K562 (cell line): ENCODE results near the gene VAMP4. TPM values are rescaled to one million over a fixed set of nuclear protein-coding genes. Genes with fewer than 3 reads are reported as not detected.
A peak's percentile ranks its signal among the peaks of the same experiment; 100 is the strongest.

Experiments
- ATAC-seq: fragments of 200-7000 bp; cut with Tn5 transposase; 3 replicates; pipeline ENCODE4 v1.9.1; 2020; ENCODE audit warnings: moderate library complexity
- BruUV-seq: library from RNA; stranded (reverse); fragments of 400-500 nt; replicated peaks from 2 replicates; lab custom pipeline; 2021; lab: Mats Ljungman, UMichigan
- CTCF ChIA-PET: fragments of 300-600 bp; formaldehyde crosslinking; extraction: SDS; loops from one replicate; lab custom pipeline; 2021; ENCODE audit warnings: low intra/inter-chr PET ratio; lab: Yijun Ruan, JAX
- POLR2A ChIA-PET: fragments of 300-600, 350-650 bp; sonication (Branson Sonifier 250); formaldehyde crosslinking; extraction: SDS; loops from one replicate; lab custom pipeline; 2021; ENCODE audit warnings: antibody characterized with exemption, inconsistent platforms; lab: Yijun Ruan, JAX
- DNase-seq, 4 experiments: peaks; one replicate each; pipeline versions ENCODE4 v3.0.0 to v3.0.0-alpha.2; 2011 to 2018; ENCODE audit warnings: low spot score in 3 of 4, mixed read lengths in 3 of 4; ENCODE audit errors: extremely low read depth in 1 of 4
- FAIRE-seq: peaks from 2 replicates; lab custom pipeline; 2011; peaks lifted over from hg19 to GRCh38; lab: Jason Lieb, UNC
- H2AFZ ChIP-seq: 2 replicates; pipeline ENCODE4 v1.6.0; 2011; ENCODE audit warnings: low read depth, low read length, control low read depth, inconsistent platforms
- H3K27ac ChIP-seq: fragments of 200-600 bp; 3 replicates; pipeline ENCODE4 v1.8.0; 2011; ENCODE audit warnings: low read depth, mild to moderate bottlenecking, control low read depth, inconsistent platforms, low read length, moderate library complexity, mixed read lengths; ENCODE audit errors: extremely low read depth
- H3K27me3 ChIP-seq, 2 experiments: fragments of 300-600 bp in 1 of 2; 2 replicates in 1 of 2; 3 replicates in 1 of 2; pipeline versions ENCODE4 v1.6.0 to v1.8.0; 2011; ENCODE audit warnings: inconsistent platforms in 2 of 2, low read length in 2 of 2, mild to moderate bottlenecking in 1 of 2, mixed read lengths in 1 of 2, moderate library complexity in 1 of 2; ENCODE audit not compliant: control insufficient read depth in 2 of 2, insufficient read depth in 2 of 2
- H3K36me3 ChIP-seq: fragments of 300-600 bp; 3 replicates; pipeline ENCODE4 v1.8.0; 2011; ENCODE audit warnings: mild to moderate bottlenecking, low read length, inconsistent platforms; ENCODE audit not compliant: control insufficient read depth, insufficient read depth
- H3K4me1 ChIP-seq, 2 experiments: fragments of 200-600 bp in 1 of 2; replicated peaks in 1 of 2; 2 replicates in 1 of 2; 3 replicates in 1 of 2; pipeline versions ENCODE4 v1.5.1 to v1.8.0; 2011; ENCODE audit warnings: inconsistent platforms in 2 of 2, low read length in 2 of 2, mild to moderate bottlenecking in 1 of 2, mixed read lengths in 1 of 2, moderate library complexity in 1 of 2; ENCODE audit not compliant: control insufficient read depth in 2 of 2, insufficient read depth in 2 of 2
- H3K4me2 ChIP-seq: 2 replicates; pipeline ENCODE4 v1.6.1; 2011; ENCODE audit warnings: low read length, control low read depth, inconsistent platforms, mixed read lengths; ENCODE audit not compliant: insufficient read depth
- H3K4me3 ChIP-seq: fragments of 200-600 bp; sonication (generic), shearing (Covaris generic); 2 replicates; pipeline ENCODE4 v1.5.1; 2016; ENCODE audit warnings: control low read depth, inconsistent platforms
- H3K79me2 ChIP-seq: fragments of 200-600 bp; 3 replicates; pipeline ENCODE4 v1.8.0; 2011; ENCODE audit warnings: low read length, inconsistent platforms; ENCODE audit not compliant: control insufficient read depth, insufficient read depth
- H3K9ac ChIP-seq, 2 experiments: 2 replicates each; pipeline versions ENCODE4 v1.6.0 to v1.6.1; 2011; ENCODE audit warnings: low read depth in 2 of 2, low read length in 2 of 2, control low read depth in 1 of 2, inconsistent platforms in 1 of 2, mild to moderate bottlenecking in 1 of 2, mixed read lengths in 1 of 2; ENCODE audit not compliant: insufficient read depth in 1 of 2
- H3K9me1 ChIP-seq: one replicate; pipeline ENCODE4 v1.6.0; 2011; ENCODE audit warnings: inconsistent platforms, mild to moderate bottlenecking, low read length, moderate library complexity; ENCODE audit not compliant: control insufficient read depth, insufficient read depth
- H3K9me3 ChIP-seq: replicated peaks from 2 replicates; pipeline ENCODE4 v1.5.1; 2011; ENCODE audit warnings: low read depth, low read length, inconsistent platforms; ENCODE audit not compliant: control insufficient read depth, insufficient read depth
- H4K20me1 ChIP-seq: replicated peaks from 2 replicates; pipeline ENCODE4 v1.6.1; 2011; ENCODE audit warnings: low read length, inconsistent platforms, mixed read lengths; ENCODE audit not compliant: control insufficient read depth, insufficient read depth
- BHLHE40 ChIP-seq: IDR thresholded peaks from 2 replicates; pipeline ENCODE4 v1.6.1; 2011; ENCODE audit warnings: low read length, improper control_type of control experiment
- CAMTA2 ChIP-seq: fragments of 250-450 bp; sonication (Bioruptor Pico); conservative IDR thresholded peaks from 2 replicates; pipeline ENCODE4 v1.5.1; 2022
- CHCHD3 ChIP-seq: fragments of 250-450 bp; sonication (Bioruptor Pico); IDR thresholded peaks from 2 replicates; pipeline ENCODE4 v2.1.2; 2022; ENCODE audit warnings: mild to moderate bottlenecking
- HSF4 ChIP-seq: fragments of 250-450 bp; sonication (Bioruptor Pico); IDR thresholded peaks from 2 replicates; pipeline ENCODE4 v2.1.2; 2022; ENCODE audit warnings: mild to moderate bottlenecking, moderate library complexity, borderline replicate concordance
- JUN ChIP-seq, 2 experiments: sonication (generic) in 1 of 2; formaldehyde crosslinking in 1 of 2; IDR thresholded peaks; 2 replicates each; pipeline versions ENCODE4 v1.6.1 to v1.8.0; 2012 to 2022; ENCODE audit warnings: borderline replicate concordance in 2 of 2, mild to moderate bottlenecking in 2 of 2, improper control_type of control experiment in 1 of 2, low read depth in 1 of 2, low read length in 1 of 2, missing genetic modification reagents in 1 of 2
- KDM1A ChIP-seq, 2 experiments: fragments of 450-650 bp; IDR thresholded peaks; 2 replicates each; pipeline ENCODE4 v1.6.1; 2016; ENCODE audit warnings: mild to moderate bottlenecking in 2 of 2
- MAFK ChIP-seq: IDR thresholded peaks from 2 replicates; pipeline ENCODE4 v1.6.1; 2011; ENCODE audit warnings: low read length, improper control_type of control experiment
- MYBL2 ChIP-seq, 2 experiments: fragments of 450-650 bp in 1 of 2; sonication (generic) in 1 of 2; formaldehyde crosslinking in 1 of 2; IDR thresholded peaks; 2 replicates each; pipeline versions ENCODE4 v1.6.1 to v1.8.1; 2017 to 2022; ENCODE audit warnings: borderline replicate concordance in 1 of 2, inconsistent platforms in 1 of 2, low read depth in 1 of 2, mild to moderate bottlenecking in 1 of 2, missing genetic modification reagents in 1 of 2, moderate library complexity in 1 of 2
- NRF1 ChIP-seq, 2 experiments: fragments of 450-650 bp; IDR thresholded peaks in 1 of 2; conservative IDR thresholded peaks in 1 of 2; 2 replicates each; pipeline ENCODE4 v1.6.1; 2014; ENCODE audit warnings: mild to moderate bottlenecking in 2 of 2
- RBM17 ChIP-seq: fragments of 200-400 bp; formaldehyde crosslinking; IDR thresholded peaks from 2 replicates; pipeline ENCODE4 v1.6.1; 2017; ENCODE audit warnings: low read depth, mild to moderate bottlenecking, low read length, borderline replicate concordance
- SIX5 ChIP-seq, 2 experiments: IDR thresholded peaks; 2 replicates each; pipeline ENCODE4 v1.6.1; 2011; ENCODE audit warnings: low read length in 2 of 2, borderline replicate concordance in 1 of 2, low read depth in 1 of 2, mild to moderate bottlenecking in 1 of 2, moderate library complexity in 1 of 2; ENCODE audit not compliant: insufficient read depth in 1 of 2
- SMARCB1 ChIP-seq: IDR thresholded peaks from 2 replicates; pipeline ENCODE4 v1.6.1; 2011; ENCODE audit warnings: improper control_type of control experiment, low read depth; ENCODE audit not compliant: insufficient read length
- ZBTB26 ChIP-seq: fragments of 450-650 bp; formaldehyde crosslinking; IDR thresholded peaks from 2 replicates; pipeline ENCODE4 v1.4.0; 2022; ENCODE audit warnings: missing genetic modification characterization
- ZNF134 ChIP-seq: fragments of 250-450 bp; sonication (Bioruptor Pico); conservative IDR thresholded peaks from 2 replicates; pipeline ENCODE4 v1.4.0; 2020
- ZNF655 ChIP-seq: fragments of 250-450 bp; sonication (Bioruptor Pico); IDR thresholded peaks from 2 replicates; pipeline ENCODE4 v1.5.0; 2021
- WGBS: fragments of 100-300 bp; shearing (Covaris generic); methylation state at CpG from one replicate; pipeline ENCODE4 v1.1.6; 2016; ENCODE audit warnings: low coverage, mixed read lengths; ENCODE audit not compliant: insufficient coverage; ENCODE audit errors: missing lambda C conversion rate; 5-methylcytosine and 5-hydroxymethylcytosine counted together
- in situ Hi-C: fragments of 300-500 bp; cut with MboI; formaldehyde crosslinking; loops from 4 replicates; pipeline ENCODE4 v1.15.0; 2018; ENCODE audit warnings: inconsistent platforms, mixed read lengths
- intact Hi-C: fragments of 100-400 bp; cut with micrococcal nuclease; formaldehyde crosslinking; loops from 2 replicates; pipeline ENCODE4 v1.14.2; 2022
- polyA plus RNA-seq, 8 experiments: library from polyadenylated mRNA; depleted of rRNA in 4 of 8; stranded (reverse) in 5 of 8; unstranded in 3 of 8; fragments of >200 nt; fragmentation: Nextera tagmentation in 2 of 8; fragmentation: Illumina TruSeq in 1 of 8; extraction: Ambion mirVana in 2 of 8; extraction: Trizol in 1 of 8; gene quantifications; 2 replicates each; pipeline versions ENCODE4 v1.2.1 to v1.2.3, GENCODE V29; 2011 to 2014; ENCODE audit warnings: inconsistent platforms in 1 of 8, missing spikeins in 1 of 8
- total RNA-seq, 7 experiments: library from RNA; depleted of rRNA in 6 of 7; stranded (reverse); fragments of >200 nt in 6 of 7; fragmentation: Illumina TruSeq in 2 of 7; extraction: Trizol in 2 of 7; gene quantifications; 2 replicates each; pipeline versions ENCODE4 v1.2.1 to v1.2.3, GENCODE V29; 2011 to 2021; ENCODE audit warnings: low replicate concordance in 1 of 7
- TF ChIP-seq, protein P1 (sequence below): fragments of 250-450 bp; sonication (Bioruptor Pico); IDR thresholded peaks from 2 replicates; pipeline ENCODE4 v1.8.0; 2021; ENCODE audit warnings: borderline replicate concordance, mild to moderate bottlenecking, moderate library complexity; ENCODE audit not compliant: poor library complexity, severe bottlenecking
- TF ChIP-seq, protein P2 (sequence below): fragments of 200-800 bp; sonication (Bioruptor generic); IDR thresholded peaks from 2 replicates; pipeline ENCODE4 v1.6.1; 2017; ENCODE audit warnings: missing genetic modification characterization, missing compliant biosample characterization

The VAMP4 gene
- total and polyA plus RNA-seq, 9 of the 15 experiments (the other 6 are each of a cell fraction or from before 2014, with no cell fraction given): 3.3 to 21.4 (median 11.9) TPM

GRCh38 chr1:171754353-171754705 is 12.5 kb upstream of the VAMP4 start:
- CTCF ChIA-PET: no interaction called here
- H3K4me2 ChIP-seq: peak overlapping the region; percentile 19; the same call in 1 of the 2 replicates
- no peaks in the 10 kb centered on the region for H3K36me3 ChIP-seq
- peak overlapping the region; percentile 20; the same call in 1 of the 3 replicates for H3K27ac ChIP-seq
- DNase-seq (peak in 2 of 4 experiments; percentile 50 to 56), FAIRE-seq (peak; percentile 57), ATAC-seq (peak; percentile 65)
- in situ Hi-C loops: no loop called here
- H3K9ac ChIP-seq: peak overlapping the region in 1 of 2 experiments; percentile 70; a peak in 1 of 4 replicates
- WGBS: 43% methylated on average over 4 of the region's 4 CpGs
- no peaks in the 10 kb centered on the region for H3K9me1 ChIP-seq
- no peaks in the 10 kb centered on the region for H4K20me1 ChIP-seq
- H3K79me2 ChIP-seq: no peaks in the 10 kb centered on the region
- H3K4me3 ChIP-seq: no peak overlapping the region
- 0 out of 2 replicates have a peak, but pooled peaks cover 4% of the 10 kb centered on the region for H3K9me3 ChIP-seq
- H3K27me3 ChIP-seq: no peaks in the 10 kb centered on the region
- BruUV-seq: no TSS peak
- peaks cover 16 to 25% of the 10 kb centered on the region in 2 experiments for H3K4me1 ChIP-seq
- peak overlapping the region; percentile 87 for H2AFZ ChIP-seq
- intact Hi-C loops: no loop called here
- POLR2A ChIA-PET: interaction anchor here (0.7 to 3.8 kb wide), 6 partner anchors 10 to 1628 kb away, joined by 3 to 24 read pairs (median 4); partner anchors contain the start of genes METTL13 and VAMP4
- peak; percentile 95 for TF ChIP-seq BHLHE40
- TF ChIP-seq RBM17: no peak
- TF ChIP-seq CAMTA2 (CRISPR knock-in tag): no peak
- no peak for TF ChIP-seq NRF1 (conservative IDR thresholded peaks at IDR 0.05 in 1 of 2, IDR thresholded peaks at IDR 0.05 in 1 of 2)
- TF ChIP-seq ZNF655 (CRISPR knock-in tag): no peak
- no peak for TF ChIP-seq ZNF134 (CRISPR knock-in tag)
- no peak for TF ChIP-seq SMARCB1
- no peak for TF ChIP-seq MYBL2 (IDR thresholded peaks at IDR 0.05; ENCODE audit: low read depth)
- TF ChIP-seq MYBL2 (CRISPR knock-in tag; IDR thresholded peaks at IDR 0.05; ENCODE audit: borderline replicate concordance): no peak
- peak in 1 of 2 experiments; percentile 28; a peak in 1 of 4 replicates for TF ChIP-seq KDM1A (IDR thresholded peaks at IDR 0.05)
- TF ChIP-seq, protein P1, sequence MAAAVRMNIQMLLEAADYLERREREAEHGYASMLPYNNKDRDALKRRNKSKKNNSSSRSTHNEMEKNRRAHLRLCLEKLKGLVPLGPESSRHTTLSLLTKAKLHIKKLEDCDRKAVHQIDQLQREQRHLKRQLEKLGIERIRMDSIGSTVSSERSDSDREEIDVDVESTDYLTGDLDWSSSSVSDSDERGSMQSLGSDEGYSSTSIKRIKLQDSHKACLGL (CRISPR knock-in tag): no peak
- no peak for TF ChIP-seq ZBTB26 (CRISPR knock-in tag)
- no peak for TF ChIP-seq MAFK
- no peak for TF ChIP-seq JUN (IDR thresholded peaks at IDR 0.05; ENCODE audit: borderline replicate concordance, low read depth, low read length)
- TF ChIP-seq JUN (CRISPR knock-in tag; IDR thresholded peaks at IDR 0.05; ENCODE audit: borderline replicate concordance): no peak
- no peak for TF ChIP-seq SIX5 (IDR thresholded peaks at IDR 0.05; ENCODE audit: borderline replicate concordance in 1 of 2, insufficient read depth in 1 of 2, low read depth in 1 of 2, low read length in 2 of 2)
- TF ChIP-seq, protein P2, sequence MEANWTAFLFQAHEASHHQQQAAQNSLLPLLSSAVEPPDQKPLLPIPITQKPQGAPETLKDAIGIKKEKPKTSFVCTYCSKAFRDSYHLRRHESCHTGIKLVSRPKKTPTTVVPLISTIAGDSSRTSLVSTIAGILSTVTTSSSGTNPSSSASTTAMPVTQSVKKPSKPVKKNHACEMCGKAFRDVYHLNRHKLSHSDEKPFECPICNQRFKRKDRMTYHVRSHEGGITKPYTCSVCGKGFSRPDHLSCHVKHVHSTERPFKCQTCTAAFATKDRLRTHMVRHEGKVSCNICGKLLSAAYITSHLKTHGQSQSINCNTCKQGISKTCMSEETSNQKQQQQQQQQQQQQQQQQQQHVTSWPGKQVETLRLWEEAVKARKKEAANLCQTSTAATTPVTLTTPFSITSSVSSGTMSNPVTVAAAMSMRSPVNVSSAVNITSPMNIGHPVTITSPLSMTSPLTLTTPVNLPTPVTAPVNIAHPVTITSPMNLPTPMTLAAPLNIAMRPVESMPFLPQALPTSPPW (CRISPR knock-in tag): no peak
- TF ChIP-seq HSF4 (CRISPR knock-in tag): no peak
- TF ChIP-seq CHCHD3 (CRISPR knock-in tag): no peak
